Gastrocnemius medialis (tissue), 4 donors: ENCODE results near the gene TSNAXIP1. TPM values are rescaled to one million over a fixed set of nuclear protein-coding genes. Genes with fewer than 3 reads are reported as not detected.

Experiments
- ATAC-seq, 2 donors: fragments of 150-250 bp; one replicate each; pipeline ENCODE4 v1.9.1; 2016
- DNase-seq, 2 donors: peaks; one replicate each; pipeline ENCODE4 v3.0.0-alpha.2; 2019
- H3K27ac ChIP-seq, 4 donors: fragments of 200-600 bp; sonication (generic); 1 replicate in 1 of 4; 2 replicates in 3 of 4; pipeline ENCODE4 v1.5.1; 2016 to 2018; ENCODE audit warnings: mild to moderate bottlenecking in 2 of 4, moderate library complexity in 1 of 4
- H3K27me3 ChIP-seq, 3 donors: fragments of 200-600 bp; sonication (generic) in 2 of 3; 1 replicate in 1 of 3; 2 replicates in 2 of 3; pipeline versions ENCODE4 v1.5.1 to v1.6.0; 2016 to 2019; ENCODE audit warnings: mild to moderate bottlenecking in 1 of 3, moderate library complexity in 1 of 3
- H3K36me3 ChIP-seq, 2 donors: fragments of 200-600 bp; sonication (generic) in 1 of 2; one replicate each; pipeline ENCODE4 v1.5.1; 2017 to 2018
- H3K4me1 ChIP-seq, 2 donors: fragments of 200-600 bp; sonication (generic) in 1 of 2; one replicate each; pipeline ENCODE4 v1.5.1; 2016 to 2017; ENCODE audit warnings: mild to moderate bottlenecking in 2 of 2
- H3K4me3 ChIP-seq, 4 donors: fragments of 200-600 bp; sonication (generic) in 3 of 4; 1 replicate in 1 of 4; 2 replicates in 3 of 4; pipeline ENCODE4 v1.5.1; 2016 to 2019; ENCODE audit warnings: mild to moderate bottlenecking in 2 of 4
- H3K9me3 ChIP-seq, 3 donors: fragments of 200-600 bp; sonication (generic) in 2 of 3; 1 replicate in 1 of 3; 2 replicates in 2 of 3; pipeline ENCODE4 v1.5.1; 2016 to 2019
- CTCF ChIP-seq, 5 experiments: fragments of 450-650 bp in 3 of 5; fragments of 200-600 bp in 2 of 5; sonication (generic) in 2 of 5; IDR thresholded peaks in 4 of 5; conservative IDR thresholded peaks in 1 of 5; 1 replicate in 4 of 5; 2 replicates in 1 of 5; pipeline ENCODE4 v1.5.1; 2016 to 2019; ENCODE audit warnings: antibody characterized with exemption in 5 of 5, mild to moderate bottlenecking in 3 of 5, moderate library complexity in 3 of 5
- POLR2A ChIP-seq, 2 donors: fragments of 450-650 bp; IDR thresholded peaks; one replicate each; pipeline ENCODE4 v1.6.1; 2017; ENCODE audit warnings: antibody characterized with exemption in 2 of 2, mild to moderate bottlenecking in 2 of 2, moderate library complexity in 2 of 2
- in situ Hi-C, 4 donors: fragments of 200-750 bp; cut with MboI; loops; one replicate each; pipeline versions ENCODE4 v1.15.0 to v1.8.0; 2017; ENCODE audit warnings: low sequenced_read_pairs in 4 of 4
- intact Hi-C: fragments of 100-400 bp; cut with DNase I; formaldehyde crosslinking; loops from one replicate; pipeline ENCODE4 v1.15.1; 2023; ENCODE audit warnings: low total_unique reads
- total RNA-seq, 4 donors: library from RNA; depleted of rRNA; stranded (reverse); fragments of >200 nt; gene quantifications; one replicate each; pipeline versions ENCODE4 v1.1.0 to v1.2.3, GENCODE V29; 2016

Gene TSNAXIP1
- total RNA-seq, 4 donors from 2014 or later = 0.27 to 11.0 (median 0.56) TPM; not detected in 1

GRCh38 chr16:67848118-67848517 lies 41.4 kb downstream of the TSNAXIP1 start:
- H3K27me3 ChIP-seq = no peaks in the 10 kb centered on the region
- H3K9me3 ChIP-seq = no peaks in the 10 kb centered on the region
- in situ Hi-C loops (no loop called here), intact Hi-C loops (loop anchor here (10.0 kb wide), 1 partner anchor 283 kb away; the partner anchor contains the start of gene CTCF)
- ATAC-seq (no peak), DNase-seq (no peak)
- H3K4me3 ChIP-seq = peak overlapping the region; percentile 80 to 99 (median 94)
- H3K4me1 ChIP-seq = peaks cover 43 to 48% of the 10 kb centered on the region in 2 donors
- H3K36me3 ChIP-seq = no peaks in the 10 kb centered on the region
- peak overlapping the region; percentile 98 to 100 (median 99) for H3K27ac ChIP-seq
- TF ChIP-seq POLR2A (IDR thresholded peaks at IDR 0.05) (no peak), CTCF (IDR thresholded peaks at IDR 0.05 in 4 of 5, conservative IDR thresholded peaks at IDR 0.05 in 1 of 5) (no peak)

GRCh38 chr16:67853670-67854069 lies 47.0 kb downstream of the TSNAXIP1 start:
- DNase-seq = no peak
- intact Hi-C loops (no loop called here), in situ Hi-C loops (no loop called here)
- H3K9me3 ChIP-seq = no peaks in the 10 kb centered on the region
- no peak for TF ChIP-seq CTCF (IDR thresholded peaks at IDR 0.05 in 4 of 5, conservative IDR thresholded peaks at IDR 0.05 in 1 of 5)
- TF ChIP-seq POLR2A (IDR thresholded peaks at IDR 0.05) = no peak
- no peaks in the 10 kb centered on the region for H3K27me3 ChIP-seq
- H3K36me3 ChIP-seq = no peaks in the 10 kb centered on the region
- H3K27ac ChIP-seq = no peak overlapping the region
- H3K4me3 ChIP-seq = no peak overlapping the region
- no peak for ATAC-seq
- peaks cover 39 to 40% of the 10 kb centered on the region in 2 donors for H3K4me1 ChIP-seq

GRCh38 chr16:67855789-67856188 lies 49.1 kb downstream of the TSNAXIP1 start:
- Histone ChIP-seq H3K4me3 (no peak overlapping the region), H3K27ac (peak overlapping the region; percentile 93 to 99 (median 97)), H3K27me3 (no peaks in the 10 kb centered on the region), H3K9me3 (no peaks in the 10 kb centered on the region), H3K36me3 (no peaks in the 10 kb centered on the region), H3K4me1 (peaks cover 50% of the 10 kb centered on the region in 2 donors)
- TF ChIP-seq POLR2A (IDR thresholded peaks at IDR 0.05) = no peak
- TF ChIP-seq CTCF (IDR thresholded peaks at IDR 0.05 in 4 of 5, conservative IDR thresholded peaks at IDR 0.05 in 1 of 5) = no peak
- ATAC-seq (no peak), DNase-seq (no peak)
- intact Hi-C loops = no loop called here
- in situ Hi-C loops = no loop called here

- peak in 1 of 2 donors; percentile 7 for ATAC-seq
Measured at GRCh38 chr16:67856927-67857546, 50.3 kb downstream of the TSNAXIP1 start.

More at GRCh38 chr16:67856927-67857546, 50.3 kb downstream of the TSNAXIP1 start:
- peak overlapping the region; percentile 93 to 99 (median 97) for H3K27ac ChIP-seq
- TF ChIP-seq CTCF (IDR thresholded peaks at IDR 0.05 in 4 of 5, conservative IDR thresholded peaks at IDR 0.05 in 1 of 5) = no peak
- no peak for TF ChIP-seq POLR2A (IDR thresholded peaks at IDR 0.05)
- H3K9me3 ChIP-seq = no peaks in the 10 kb centered on the region
- H3K27me3 ChIP-seq = no peaks in the 10 kb centered on the region
- peaks cover 63% of the 10 kb centered on the region in 2 donors for H3K4me1 ChIP-seq
- no peak for DNase-seq
- H3K36me3 ChIP-seq = no peaks in the 10 kb centered on the region
- in situ Hi-C loops = no loop called here
- no peak overlapping the region for H3K4me3 ChIP-seq
- intact Hi-C loops = no loop called here
